HG03378 (cell line): ENCODE results near the gene C17orf114.

Experiments used
- ATAC-seq: cut with Tn5 transposase; IDR thresholded peaks from one replicate; pipeline ENCODE4 v1.9.1; 2021; ENCODE audit warnings: mild to moderate bottlenecking, moderate library complexity; ENCODE audit not compliant: unreplicated experiment

The C17orf114 gene

DNA sequence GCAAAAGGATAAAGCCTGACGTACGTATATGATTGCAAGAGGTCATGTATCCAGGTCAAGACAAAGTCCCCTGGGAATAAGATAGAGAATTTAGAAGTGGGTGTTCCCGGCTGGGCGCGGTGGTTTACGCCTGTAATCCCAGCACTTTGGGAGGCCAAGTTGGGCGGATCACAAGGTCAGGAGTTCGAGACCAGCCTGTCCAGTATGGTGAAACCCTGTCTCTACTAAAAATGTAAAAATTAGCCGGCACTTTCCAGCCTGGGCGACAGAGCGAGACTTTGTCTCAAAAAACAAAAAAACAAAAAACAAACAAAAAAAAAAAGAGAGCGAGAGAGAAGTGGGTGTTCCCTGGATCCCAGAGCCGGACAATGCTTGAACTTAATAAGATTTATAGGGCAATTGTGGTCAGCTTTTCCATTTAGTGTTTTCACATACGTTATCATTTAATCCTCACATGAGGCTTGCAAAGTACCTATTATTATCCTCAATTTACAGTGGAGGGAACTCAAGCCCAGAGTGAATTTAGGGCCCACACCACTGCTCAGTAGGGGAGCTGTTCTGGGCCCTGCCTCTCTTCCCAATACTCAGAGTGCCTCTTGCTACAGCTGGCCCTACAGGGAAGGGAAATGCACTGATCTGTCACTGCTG is 13.8 kb downstream of the C17orf114 start:
- ATAC-seq, result no peak

DNA sequence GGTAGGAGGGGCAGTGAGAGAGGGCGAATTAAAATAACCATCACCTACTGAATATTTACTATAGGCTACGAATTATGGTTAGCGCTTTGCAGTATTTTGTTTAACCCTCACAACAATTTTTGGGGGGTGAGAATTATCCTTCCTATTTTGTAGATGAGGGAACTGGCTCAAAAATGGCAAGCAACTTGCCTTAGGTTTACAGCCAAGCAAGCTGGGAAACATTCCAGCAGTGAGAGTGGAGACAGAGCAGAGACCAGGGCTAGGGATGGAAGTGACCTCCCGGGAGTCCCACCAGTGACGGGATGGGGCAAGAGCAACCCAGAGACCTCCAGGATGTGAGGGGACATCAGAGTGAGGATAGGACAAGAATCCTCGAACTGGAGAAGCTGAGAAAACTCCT is 15.6 kb downstream of the C17orf114 start:
- no peak for ATAC-seq

DNA sequence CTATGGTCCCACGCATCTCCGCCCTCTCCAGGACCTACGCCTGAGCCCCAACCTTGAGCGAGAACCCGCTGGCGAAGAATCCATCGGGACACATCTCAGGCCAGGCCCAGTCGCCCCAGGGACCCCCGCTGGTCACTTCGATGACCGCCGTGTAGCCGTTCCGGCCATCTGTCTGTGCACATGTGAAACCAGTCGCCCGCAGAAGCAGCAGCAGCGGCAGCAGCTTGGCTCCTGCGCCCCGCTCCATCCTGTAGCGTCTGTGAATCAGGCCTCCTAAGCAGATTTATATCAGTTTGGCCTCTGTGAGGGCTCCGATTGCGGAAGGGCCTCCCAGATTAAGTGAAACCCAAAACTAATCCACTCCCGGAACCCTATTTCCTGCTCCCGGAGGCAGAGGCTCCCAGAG is 16.0 kb downstream of the C17orf114 start, which contains the start of gene VMO1:
TSS of gene VMO1 (minus strand) at position 259 of the 406 bp plus-strand sequence. CDS start at position 247, 12 bp downstream.
- ATAC-seq, result no peak

DNA sequence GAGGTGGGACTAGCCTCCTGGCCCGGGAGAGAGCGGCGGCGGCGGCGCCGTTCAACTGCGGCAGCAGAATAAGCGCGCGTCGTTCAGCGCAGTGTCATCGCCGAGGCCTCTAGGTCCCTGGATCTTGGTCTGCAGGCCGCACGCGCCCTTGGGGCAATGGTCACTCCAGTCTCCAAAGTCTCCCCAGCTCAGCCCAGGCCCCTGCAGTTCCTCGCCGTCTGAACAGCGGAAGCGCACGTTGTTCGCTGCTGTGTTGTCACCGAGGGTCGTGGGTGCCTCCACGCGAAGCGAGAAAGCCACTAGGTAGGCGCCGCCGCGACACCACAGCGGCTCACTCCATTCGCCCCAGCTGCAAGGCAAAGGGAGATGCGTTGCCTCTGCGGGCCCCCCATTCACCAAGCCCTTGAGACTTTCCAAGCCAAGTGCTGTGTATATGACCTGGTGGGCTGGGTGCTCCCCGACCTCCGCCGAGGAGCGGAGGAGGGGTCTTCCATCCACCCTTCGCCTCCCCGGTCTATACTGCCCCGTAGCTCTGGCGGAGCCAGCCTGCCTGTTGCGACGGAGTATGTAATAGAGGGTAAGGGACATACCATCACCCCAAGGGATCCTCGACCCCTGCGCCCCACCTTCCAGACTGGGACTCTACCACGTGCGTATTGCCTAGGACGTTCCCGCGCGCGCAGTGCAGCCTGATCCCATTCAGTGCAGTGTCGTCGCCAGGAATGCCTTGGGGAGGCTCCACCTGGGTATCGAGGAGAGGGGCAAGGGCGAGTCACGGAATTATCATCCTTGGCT is 16.6 kb downstream of the C17orf114 start:
- no peak for ATAC-seq

DNA sequence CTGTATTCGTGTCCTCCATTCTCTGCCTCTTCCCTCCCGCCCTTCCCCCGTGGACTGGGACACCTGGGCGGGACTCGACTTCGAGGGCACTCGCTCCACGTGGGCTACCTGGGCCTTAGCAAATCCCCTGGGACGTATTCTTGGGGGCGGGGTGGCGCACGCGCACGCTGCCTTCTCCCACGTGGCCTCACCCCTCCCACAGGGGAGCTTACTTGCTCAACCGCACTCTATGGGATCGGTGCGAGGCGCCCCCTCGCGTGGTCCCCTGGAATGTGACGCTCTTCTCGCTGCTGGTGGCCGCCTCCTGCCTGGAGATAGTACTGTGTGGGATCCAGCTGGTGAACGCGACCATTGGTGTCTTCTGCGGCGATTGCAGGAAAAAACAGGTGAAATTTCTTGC is 19.5 kb downstream of the C17orf114 start:
- no peak for ATAC-seq

DNA sequence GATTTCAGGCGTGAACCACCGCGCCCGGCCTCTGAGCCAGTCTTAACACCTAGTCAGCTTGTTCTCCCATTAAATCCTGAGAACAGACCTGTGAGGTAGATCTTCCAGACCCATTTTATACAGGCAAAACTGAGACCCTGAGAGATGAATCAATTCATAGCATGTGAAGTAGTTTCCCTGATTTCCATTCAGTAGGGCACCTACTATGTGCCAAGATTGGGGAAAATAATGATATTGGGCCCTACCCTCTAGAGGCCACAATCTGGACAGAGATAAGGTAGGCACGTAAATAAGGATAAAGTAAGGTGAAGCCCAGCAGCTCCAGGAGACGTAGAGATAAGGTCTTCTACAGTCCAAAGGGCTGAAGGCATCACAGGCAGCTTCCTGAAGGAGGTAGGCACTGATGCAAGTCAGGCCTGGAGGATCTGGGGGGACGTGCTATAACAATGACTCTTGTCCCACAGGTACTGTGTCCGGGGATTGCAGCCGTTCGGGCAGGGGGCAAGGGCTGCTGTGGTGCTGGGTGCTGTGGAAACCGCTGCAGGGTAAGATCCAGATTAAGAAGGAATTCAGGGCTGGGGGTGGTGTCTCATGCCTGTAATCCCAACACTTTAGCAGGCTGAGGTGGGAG is 21.7 kb downstream of the C17orf114 start:
- ATAC-seq, result no peak

DNA sequence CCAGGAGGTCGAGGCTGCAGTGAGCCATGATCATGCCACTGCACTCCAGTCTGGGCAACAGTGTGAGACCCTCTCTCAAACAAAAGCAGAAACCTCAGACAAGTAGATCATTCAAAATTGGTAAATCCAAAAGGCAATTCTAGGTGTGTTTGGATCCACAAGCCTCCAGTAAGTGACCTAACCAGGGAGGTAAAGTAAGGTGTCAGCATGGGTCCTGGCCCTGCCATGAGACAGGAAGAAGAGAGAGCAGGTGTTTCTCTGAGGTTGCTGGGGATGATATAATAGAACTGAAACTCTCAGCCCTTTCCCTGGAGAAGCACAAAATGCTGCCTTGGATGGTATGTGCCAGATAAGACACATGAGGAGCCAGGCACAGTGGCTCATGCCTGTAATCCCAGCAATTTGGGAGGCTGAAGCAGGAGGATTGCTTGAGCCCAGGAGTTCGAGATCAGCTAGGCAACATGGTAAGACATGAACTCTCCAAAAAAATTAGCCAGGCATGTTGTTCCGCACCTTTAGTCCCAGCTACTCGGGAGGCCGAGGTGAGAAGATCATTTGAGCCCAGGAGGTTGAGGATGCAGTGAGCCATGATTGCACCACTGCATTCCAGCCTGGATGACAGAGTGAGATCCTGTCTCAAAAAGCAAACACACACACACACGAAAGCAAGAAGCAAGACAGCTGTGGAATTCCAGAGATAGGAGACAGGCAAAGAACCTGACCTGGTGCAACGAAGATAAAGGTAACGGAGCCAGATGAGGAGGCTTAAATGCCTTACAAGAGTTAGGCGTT is 24.0 kb downstream of the C17orf114 start:
- no peak for ATAC-seq

DNA sequence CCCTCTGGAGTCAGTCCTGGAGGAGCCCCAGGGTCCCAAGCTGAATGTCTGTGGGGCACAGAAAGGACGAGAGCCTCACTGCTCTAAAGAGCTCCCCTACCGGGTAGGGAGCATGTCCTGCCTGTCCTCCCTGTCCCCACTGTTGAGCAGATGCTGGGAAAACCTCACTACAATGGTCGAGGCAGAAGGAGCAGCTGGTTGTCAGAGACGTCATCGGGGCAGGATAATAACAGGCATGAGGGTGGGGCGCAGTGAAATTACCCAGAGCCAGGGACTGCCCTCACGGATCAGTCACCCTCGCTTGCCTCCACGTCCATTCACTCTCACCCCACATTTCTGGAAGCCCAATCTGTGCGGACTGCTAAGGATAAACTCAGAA is 29.9 kb downstream of the C17orf114 start:
- ATAC-seq, result no peak

DNA sequence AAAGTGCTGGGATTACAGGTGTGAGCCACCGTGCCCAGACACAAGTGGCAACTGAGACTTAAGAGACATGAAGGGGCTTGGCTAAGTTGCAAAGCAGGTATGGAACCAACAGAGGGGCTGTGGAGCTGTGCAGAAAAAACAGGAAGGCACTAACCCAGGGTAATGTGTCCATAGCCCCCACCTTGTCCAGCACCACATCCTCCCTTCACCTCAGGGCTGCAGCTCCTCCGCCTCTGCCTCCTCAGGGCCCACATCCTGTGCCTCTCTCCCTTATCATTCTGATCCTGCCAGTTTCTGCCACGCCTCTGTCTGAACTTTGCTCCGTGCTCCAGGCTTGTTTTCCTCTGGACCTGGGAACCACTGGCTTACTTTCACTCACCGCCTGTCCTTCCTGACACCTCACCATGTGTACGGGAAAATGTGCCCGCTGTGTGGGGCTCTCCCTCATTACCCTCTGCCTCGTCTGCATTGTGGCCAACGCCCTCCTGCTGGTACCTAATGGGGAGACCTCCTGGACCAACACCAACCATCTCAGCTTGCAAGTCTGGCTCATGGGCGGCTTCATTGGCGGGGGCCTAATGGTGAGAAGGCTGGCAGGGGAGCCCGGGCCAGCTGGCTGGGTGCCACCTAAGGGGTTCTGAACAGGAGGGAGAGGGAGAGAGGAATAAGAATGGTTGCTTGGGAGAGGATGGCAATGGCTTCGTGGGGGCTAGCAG is 30.5 kb downstream of the C17orf114 start, which contains the start of gene TM4SF5:
TSS of gene TM4SF5 (plus strand) at position 368 of the 716 bp plus-strand sequence. CDS start at position 405, 37 bp downstream.
- ATAC-seq, result no peak

DNA sequence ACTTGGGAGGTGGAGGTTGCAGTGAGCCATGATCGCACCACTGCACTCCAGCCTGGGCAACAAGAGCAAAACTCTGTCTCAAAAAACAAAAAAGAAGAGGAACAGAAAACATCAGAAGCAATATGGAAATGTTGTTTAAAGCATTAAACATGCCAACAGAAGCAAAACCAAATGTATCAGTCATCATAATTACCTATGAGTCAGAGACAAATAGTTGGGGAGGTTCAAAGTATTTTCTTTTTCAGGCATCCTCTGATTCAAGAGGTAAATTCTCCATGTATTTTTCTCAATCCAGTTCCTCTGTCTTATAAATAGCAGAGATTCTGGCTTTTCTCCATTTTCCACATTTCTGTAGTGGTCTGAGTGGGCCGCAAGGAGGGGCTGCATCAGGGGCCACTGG is 32.5 kb downstream of the C17orf114 start:
- ATAC-seq, result no peak

DNA sequence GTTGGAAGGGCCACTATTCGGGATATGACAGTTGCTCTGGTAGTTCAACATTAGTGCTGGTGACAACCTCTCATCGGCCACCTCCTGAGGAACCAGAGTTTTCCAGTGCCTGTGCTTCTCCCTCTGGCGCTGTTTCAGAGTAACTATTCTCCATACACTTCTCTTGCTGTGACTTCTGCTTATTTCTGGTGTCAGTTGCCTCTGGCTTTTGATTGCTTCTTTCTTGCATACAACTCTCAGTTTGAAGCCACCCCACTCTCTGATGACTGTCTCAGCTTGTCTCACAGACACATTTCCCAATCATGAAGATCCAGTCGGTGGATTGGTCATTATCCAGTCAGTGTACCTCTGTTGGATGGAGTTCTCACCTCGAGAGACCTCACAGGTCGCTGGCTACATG is 33.8 kb downstream of the C17orf114 start:
- ATAC-seq, result no peak

DNA sequence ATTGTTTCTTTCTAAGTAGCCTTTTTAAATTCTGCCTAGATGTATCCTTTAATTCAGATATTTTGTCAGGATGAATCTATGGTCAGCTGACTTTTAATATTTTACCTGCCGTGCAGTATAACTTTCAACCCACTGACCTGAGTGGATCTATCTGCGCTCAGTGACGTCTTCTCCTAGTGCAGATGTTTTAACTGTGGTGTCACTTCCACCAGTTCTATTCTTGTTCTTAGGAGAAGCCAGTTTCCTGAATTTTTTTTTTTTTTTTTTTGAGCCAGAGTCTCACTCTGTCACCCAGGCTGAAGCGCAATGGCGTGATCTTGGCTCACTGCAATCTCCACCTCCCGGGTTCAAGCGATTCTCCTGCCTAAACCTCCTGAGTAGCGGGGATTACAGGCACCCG is 35.4 kb downstream of the C17orf114 start:
- ATAC-seq, result no peak

DNA sequence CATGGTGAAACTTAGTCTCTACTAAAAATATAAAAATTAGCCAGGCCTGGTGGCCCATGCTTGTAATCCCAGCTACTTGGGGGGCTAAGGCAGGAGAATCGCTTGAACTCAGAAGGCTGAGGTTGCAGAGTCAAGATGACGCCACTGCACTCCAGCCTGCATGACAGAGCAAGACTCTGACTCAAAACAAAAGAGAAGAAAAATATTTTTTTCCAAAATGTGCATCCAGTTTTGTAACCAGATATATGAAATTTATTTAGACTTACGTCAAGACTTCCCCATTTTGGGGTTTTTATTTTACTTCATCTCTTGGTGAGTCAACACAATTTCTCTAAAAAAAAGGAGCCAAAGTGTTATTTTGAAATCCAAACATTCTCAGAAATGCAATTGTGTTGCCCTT is 35.9 kb downstream of the C17orf114 start:
- no peak for ATAC-seq

DNA sequence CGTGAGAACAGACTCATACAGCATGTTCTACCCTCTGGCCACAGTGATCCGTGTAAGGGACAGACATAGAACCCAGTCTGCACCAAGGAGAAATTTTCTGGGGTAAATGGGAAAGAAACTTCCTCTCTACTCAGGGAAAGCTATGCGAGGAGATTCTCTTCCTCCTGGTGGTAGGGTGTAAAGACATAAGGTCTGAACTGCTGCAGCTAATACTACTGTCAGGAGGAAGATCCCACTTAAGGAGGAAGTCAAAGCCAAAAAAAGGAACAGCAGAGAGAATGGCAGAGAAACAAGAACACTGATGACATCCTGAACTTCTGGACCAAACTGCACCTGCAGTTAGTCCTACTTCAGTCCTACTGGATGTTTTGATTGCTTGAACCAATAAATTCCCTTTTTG is 37.5 kb downstream of the C17orf114 start:
- no peak for ATAC-seq

DNA sequence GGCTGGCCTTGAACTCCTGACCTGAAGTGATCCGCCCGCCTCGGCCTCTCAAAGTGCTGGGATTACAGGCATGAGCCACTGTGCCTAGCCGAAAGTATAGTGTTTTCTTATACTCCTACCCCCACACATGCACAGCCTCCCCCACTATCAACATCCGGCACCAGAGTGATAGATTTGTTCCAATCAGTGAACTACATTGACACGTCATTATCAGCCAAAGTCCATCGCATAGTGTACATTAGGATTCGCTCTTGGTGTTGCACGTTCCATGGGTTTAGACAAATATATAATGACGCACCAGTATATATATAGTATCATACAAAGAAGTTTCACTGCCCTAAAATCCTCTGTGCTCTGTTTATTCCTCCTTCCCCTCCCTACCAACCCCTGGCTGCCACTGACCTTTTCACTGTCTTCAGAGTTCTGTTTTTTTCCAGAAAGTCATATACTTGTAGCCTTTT is 42.3 kb downstream of the C17orf114 start:
- ATAC-seq, result no peak

DNA sequence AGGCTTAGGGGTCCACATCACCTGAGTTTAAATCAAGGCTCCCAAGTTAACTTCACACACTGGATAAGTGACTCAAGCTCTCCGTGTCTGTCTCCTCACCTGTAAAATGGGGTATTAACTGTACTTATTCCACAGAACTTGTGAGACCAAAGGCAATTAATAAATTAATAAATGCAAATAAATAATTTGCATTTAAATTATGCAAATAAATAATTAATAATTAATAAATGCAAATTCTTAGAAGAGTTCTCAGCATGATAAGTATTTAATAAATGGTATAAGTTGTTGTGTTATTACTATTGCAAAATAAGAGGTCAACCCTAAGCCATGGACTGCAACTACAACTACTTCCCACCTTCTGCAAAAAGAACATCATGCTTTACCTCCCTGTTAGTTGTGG is 48.7 kb downstream of the C17orf114 start:
- no peak for ATAC-seq

DNA sequence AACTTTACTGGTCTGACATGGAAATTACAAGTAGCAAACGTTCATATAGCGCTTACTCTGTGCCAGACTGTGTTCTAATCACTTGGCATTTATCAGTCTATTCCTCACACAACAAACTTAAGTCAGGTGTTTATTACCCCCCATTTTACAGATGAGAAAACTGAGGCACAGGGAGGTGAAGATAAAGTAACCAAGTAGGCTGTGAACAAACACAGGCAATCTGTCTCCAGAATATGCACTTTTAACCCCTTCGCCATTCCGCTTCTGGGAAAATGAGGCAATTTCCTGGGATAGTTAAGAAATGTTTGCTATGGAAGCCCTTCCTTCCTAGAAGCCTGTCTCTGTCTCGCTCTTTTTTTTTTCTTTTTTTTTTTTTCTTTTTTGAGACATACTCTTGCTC is 50.2 kb downstream of the C17orf114 start:
- no peak for ATAC-seq
